OCI-LY1 (cell line): ENCODE measurements around the gene MCTP2.
"Not testable (repeated sequence)": the region's sequence is repeated elsewhere in the genome, so short reads cannot be mapped to it uniquely, and the experiment has no call there.

Source experiments
- H2AFZ ChIP-seq: fragments of 200-600 bp; sonication (generic), shearing (Covaris generic); 2 replicates; pipeline ENCODE4 v1.6.0; 2014; ENCODE audit warnings: antibody characterized with exemption, mild to moderate bottlenecking, low read length
- H3F3A ChIP-seq: fragments of 200-600 bp; sonication (generic), shearing (Covaris generic); 2 replicates; pipeline ENCODE4 v1.6.0; 2014; ENCODE audit warnings: mild to moderate bottlenecking, antibody characterized with exemption, low read length, moderate library complexity; ENCODE audit not compliant: insufficient read depth
- H3K27ac ChIP-seq: fragments of 200-600 bp; sonication (generic); 2 replicates; pipeline ENCODE4 v1.5.1; 2014; ENCODE audit warnings: low read length, mixed run types, mild to moderate bottlenecking, low read depth; ENCODE audit not compliant: poor library complexity, severe bottlenecking
- H3K27me3 ChIP-seq: fragments of 200-600 bp; sonication (generic); 2 replicates; pipeline ENCODE4 v1.6.0; 2014; ENCODE audit warnings: antibody characterized with exemption, mild to moderate bottlenecking, low read length, moderate library complexity; ENCODE audit not compliant: insufficient read depth
- H3K36me3 ChIP-seq: fragments of 200-600 bp; sonication (generic); 2 replicates; pipeline ENCODE4 v1.6.1; 2014; ENCODE audit warnings: mild to moderate bottlenecking, antibody characterized with exemption, low read length, moderate library complexity, mixed read lengths; ENCODE audit not compliant: insufficient read depth
- H3K4me1 ChIP-seq: fragments of 200-600 bp; sonication (generic); 2 replicates; pipeline ENCODE4 v1.5.1; 2014; ENCODE audit warnings: mild to moderate bottlenecking, low read length, moderate library complexity; ENCODE audit not compliant: insufficient read depth, severe bottlenecking
- H3K4me2 ChIP-seq: fragments of 200-600 bp; sonication (generic), shearing (Covaris generic); 2 replicates; pipeline ENCODE4 v1.6.1; 2014; ENCODE audit warnings: low read length
- H3K4me3 ChIP-seq: fragments of 200-600 bp; sonication (generic); 2 replicates; pipeline ENCODE4 v1.5.1; 2014; ENCODE audit warnings: low read length, low read depth, mild to moderate bottlenecking, mixed read lengths; ENCODE audit not compliant: poor library complexity, severe bottlenecking
- H3K79me2 ChIP-seq: fragments of 200-600 bp; shearing (Covaris generic); 2 replicates; pipeline ENCODE4 v1.6.1; 2016; ENCODE audit warnings: mixed run types, low read length, mixed read lengths; ENCODE audit not compliant: insufficient read depth
- H3K9ac ChIP-seq: fragments of 200-600 bp; sonication (generic), shearing (Covaris generic); 2 replicates; pipeline ENCODE4 v1.6.1; 2014; ENCODE audit warnings: mild to moderate bottlenecking, low read length, mixed read lengths
- H3K9me2 ChIP-seq: fragments of 200-600 bp; sonication (generic), shearing (Covaris generic); 2 replicates; pipeline ENCODE4 v1.6.1; 2014; ENCODE audit warnings: low read depth, mild to moderate bottlenecking, low read length, mixed read lengths
- H3K9me3 ChIP-seq: fragments of 200-600 bp; shearing (Covaris generic); 2 replicates; pipeline ENCODE4 v1.6.1; 2014; ENCODE audit warnings: low read length, mixed read lengths
- H4K20me1 ChIP-seq: fragments of 200-600 bp; sonication (generic), shearing (Covaris generic); 2 replicates; pipeline ENCODE4 v1.6.0; 2016; ENCODE audit warnings: mild to moderate bottlenecking, low read length; ENCODE audit not compliant: insufficient read depth
- CTCF ChIP-seq: fragments of 200-600 bp; sonication (generic), shearing (Covaris generic); IDR thresholded peaks from 2 replicates; pipeline ENCODE4 v1.5.1; 2017; ENCODE audit warnings: mild to moderate bottlenecking, antibody characterized with exemption, low read length, moderate library complexity, mixed read lengths
- EZH2 ChIP-seq: fragments of 200-600 bp; sonication (generic), shearing (Covaris generic); IDR thresholded peaks from 2 replicates; pipeline ENCODE4 v1.8.0; 2017; ENCODE audit warnings: borderline replicate concordance, mixed run types, mild to moderate bottlenecking, antibody characterized with exemption, low read length, moderate library complexity, mixed read lengths

MCTP2 gene

GRCh38 chr15:94256511-94256910 is 25.1 kb downstream of the MCTP2 start:
- H3K9me3 ChIP-seq, result peaks cover 10% of the 10 kb centered on the region
- H2AFZ ChIP-seq, result no peak overlapping the region
- peaks cover 39% of the 10 kb centered on the region for H3K79me2 ChIP-seq
- peaks cover 10% of the 10 kb centered on the region for H3K36me3 ChIP-seq
- TF ChIP-seq EZH2 (no peak), CTCF (no peak)
- H3K9me2 ChIP-seq, result no peaks in the 10 kb centered on the region
- H3K4me3 ChIP-seq, result peak overlapping the region; percentile 27
- H3K4me1 ChIP-seq, result peaks cover 88% of the 10 kb centered on the region
- H4K20me1 ChIP-seq, result no peaks in the 10 kb centered on the region
- peak overlapping the region; percentile 61 for H3K4me2 ChIP-seq
- peaks cover 3% of the 10 kb centered on the region; the same call in 1 of the 2 replicates for H3F3A ChIP-seq
- H3K27me3 ChIP-seq, result no peaks in the 10 kb centered on the region
- H3K27ac ChIP-seq, result peak overlapping the region; percentile 95
- peak overlapping the region; percentile 41; the same call in 1 of the 2 replicates for H3K9ac ChIP-seq

GRCh38 chr15:94257776-94258175 is 26.4 kb downstream of the MCTP2 start:
- not testable (repeated sequence) for H3K27me3 ChIP-seq, H2AFZ ChIP-seq, H3K9me3 ChIP-seq, H4K20me1 ChIP-seq, H3K4me3 ChIP-seq, H3K9me2 ChIP-seq, H3K36me3 ChIP-seq, H3K9ac ChIP-seq, H3F3A ChIP-seq
- peak overlapping the region; percentile 29; the same call in 1 of the 2 replicates for H3K4me2 ChIP-seq
- peaks cover 41% of the 10 kb centered on the region for H3K79me2 ChIP-seq
- H3K4me1 ChIP-seq, result peaks cover 100% of the 10 kb centered on the region
- peak overlapping the region; percentile 95 for H3K27ac ChIP-seq

- TF ChIP-seq EZH2 (no peak), CTCF (no peak)
- no peaks in the 10 kb centered on the region for H3K9me3 ChIP-seq
- H3K27me3 ChIP-seq, result no peaks in the 10 kb centered on the region
- H3K4me3 ChIP-seq, result no peak overlapping the region
- no peaks in the 10 kb centered on the region for H3K36me3 ChIP-seq
- peak overlapping the region; percentile 95 for H3K27ac ChIP-seq
- H3K9me2 ChIP-seq, result no peaks in the 10 kb centered on the region
- peak overlapping the region; percentile 53 for H3K4me2 ChIP-seq
- peak overlapping the region; percentile 22 for H3K9ac ChIP-seq
- peaks cover 41% of the 10 kb centered on the region for H3K79me2 ChIP-seq
- peaks cover 3% of the 10 kb centered on the region; the same call in 1 of the 2 replicates for H3F3A ChIP-seq
- H2AFZ ChIP-seq, result no peak overlapping the region
- no peaks in the 10 kb centered on the region for H4K20me1 ChIP-seq
- H3K4me1 ChIP-seq, result peaks cover 100% of the 10 kb centered on the region
These were observed 26.9 kb downstream of the MCTP2 start for GRCh38 chr15:94258246-94258645.

GRCh38 chr15:94259121-94259751 is 27.9 kb downstream of the MCTP2 start:
- Histone ChIP-seq H4K20me1 (no peaks in the 10 kb centered on the region), H3K4me3 (no peak overlapping the region), H3K27ac (peak overlapping the region; percentile 95), H3K27me3 (no peaks in the 10 kb centered on the region), H3K9ac (peak overlapping the region; percentile 22), H3K4me2 (peak overlapping the region; percentile 53), H3K36me3 (no peaks in the 10 kb centered on the region), H3K79me2 (peaks cover 41% of the 10 kb centered on the region), H3K4me1 (peaks cover 100% of the 10 kb centered on the region), H3K9me3 (no peaks in the 10 kb centered on the region), H3K9me2 (no peaks in the 10 kb centered on the region), H2AFZ (no peak overlapping the region), H3F3A (peaks cover 3% of the 10 kb centered on the region; the same call in 1 of the 2 replicates)
- TF ChIP-seq EZH2, result no peak
- no peak for TF ChIP-seq CTCF
